ENCODE data around the gene TCEAL8.

DNA sequence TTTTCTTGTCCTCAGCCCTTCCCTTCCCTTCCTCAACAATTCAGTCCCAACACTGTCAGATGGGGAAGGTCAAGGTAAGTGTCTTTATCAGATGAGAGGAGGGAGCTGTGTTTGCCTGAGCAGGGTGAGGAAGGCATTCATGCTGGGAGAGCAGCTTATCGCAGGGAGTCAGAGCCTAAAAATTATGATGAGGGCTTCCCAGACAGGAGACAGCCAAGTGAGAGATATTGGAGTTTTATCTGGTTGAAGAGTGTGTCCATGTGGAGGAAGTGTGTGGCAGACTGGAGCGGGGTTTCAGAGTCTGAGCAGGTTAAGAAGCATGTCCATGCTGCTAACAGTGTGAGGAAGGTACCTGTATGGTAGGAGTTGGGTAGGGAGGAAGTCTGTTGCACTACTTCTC is 21.7 kb downstream of the TCEAL8 start:
- TF ChIP-seq POLR2A (IDR thresholded peaks at IDR 0.05) = no peak
- TF ChIP-seq, protein P1, sequence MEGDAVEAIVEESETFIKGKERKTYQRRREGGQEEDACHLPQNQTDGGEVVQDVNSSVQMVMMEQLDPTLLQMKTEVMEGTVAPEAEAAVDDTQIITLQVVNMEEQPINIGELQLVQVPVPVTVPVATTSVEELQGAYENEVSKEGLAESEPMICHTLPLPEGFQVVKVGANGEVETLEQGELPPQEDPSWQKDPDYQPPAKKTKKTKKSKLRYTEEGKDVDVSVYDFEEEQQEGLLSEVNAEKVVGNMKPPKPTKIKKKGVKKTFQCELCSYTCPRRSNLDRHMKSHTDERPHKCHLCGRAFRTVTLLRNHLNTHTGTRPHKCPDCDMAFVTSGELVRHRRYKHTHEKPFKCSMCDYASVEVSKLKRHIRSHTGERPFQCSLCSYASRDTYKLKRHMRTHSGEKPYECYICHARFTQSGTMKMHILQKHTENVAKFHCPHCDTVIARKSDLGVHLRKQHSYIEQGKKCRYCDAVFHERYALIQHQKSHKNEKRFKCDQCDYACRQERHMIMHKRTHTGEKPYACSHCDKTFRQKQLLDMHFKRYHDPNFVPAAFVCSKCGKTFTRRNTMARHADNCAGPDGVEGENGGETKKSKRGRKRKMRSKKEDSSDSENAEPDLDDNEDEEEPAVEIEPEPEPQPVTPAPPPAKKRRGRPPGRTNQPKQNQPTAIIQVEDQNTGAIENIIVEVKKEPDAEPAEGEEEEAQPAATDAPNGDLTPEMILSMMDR (IDR thresholded peaks at IDR 0.05) = no peak
